K562 (cell line): ENCODE measurements around the gene PIGV. TPM values are rescaled to one million over a fixed set of nuclear protein-coding genes. Genes with fewer than 3 reads are reported as not detected.

Experiments
- ATAC-seq: fragments of 200-7000 bp; cut with Tn5 transposase; 3 replicates; pipeline ENCODE4 v1.9.1; 2020; ENCODE audit warnings: moderate library complexity
- BruUV-seq: library from RNA; stranded (reverse); fragments of 400-500 nt; replicated peaks from 2 replicates; lab custom pipeline; 2021; lab: Mats Ljungman, UMichigan
- CTCF ChIA-PET: fragments of 300-600 bp; formaldehyde crosslinking; extraction: SDS; loops from one replicate; lab custom pipeline; 2021; ENCODE audit warnings: low intra/inter-chr PET ratio; lab: Yijun Ruan, JAX
- POLR2A ChIA-PET: fragments of 300-600, 350-650 bp; sonication (Branson Sonifier 250); formaldehyde crosslinking; extraction: SDS; loops from one replicate; lab custom pipeline; 2021; ENCODE audit warnings: antibody characterized with exemption, inconsistent platforms; lab: Yijun Ruan, JAX
- DNase-seq, 4 experiments: peaks; one replicate each; pipeline versions ENCODE4 v3.0.0 to v3.0.0-alpha.2; 2011 to 2018; ENCODE audit warnings: low spot score in 3 of 4, mixed read lengths in 3 of 4; ENCODE audit errors: extremely low read depth in 1 of 4
- FAIRE-seq: peaks from 2 replicates; lab custom pipeline; 2011; peaks lifted over from hg19 to GRCh38; lab: Jason Lieb, UNC
- H2AFZ ChIP-seq: 2 replicates; pipeline ENCODE4 v1.6.0; 2011; ENCODE audit warnings: low read depth, low read length, control low read depth, inconsistent platforms
- H3K27ac ChIP-seq: fragments of 200-600 bp; 3 replicates; pipeline ENCODE4 v1.8.0; 2011; ENCODE audit warnings: low read depth, mild to moderate bottlenecking, control low read depth, inconsistent platforms, low read length, moderate library complexity, mixed read lengths; ENCODE audit errors: extremely low read depth
- H3K27me3 ChIP-seq, 2 experiments: fragments of 300-600 bp in 1 of 2; 2 replicates in 1 of 2; 3 replicates in 1 of 2; pipeline versions ENCODE4 v1.6.0 to v1.8.0; 2011; ENCODE audit warnings: inconsistent platforms in 2 of 2, low read length in 2 of 2, mild to moderate bottlenecking in 1 of 2, mixed read lengths in 1 of 2, moderate library complexity in 1 of 2; ENCODE audit not compliant: control insufficient read depth in 2 of 2, insufficient read depth in 2 of 2
- H3K36me3 ChIP-seq: fragments of 300-600 bp; 3 replicates; pipeline ENCODE4 v1.8.0; 2011; ENCODE audit warnings: mild to moderate bottlenecking, low read length, inconsistent platforms; ENCODE audit not compliant: control insufficient read depth, insufficient read depth
- H3K4me1 ChIP-seq, 2 experiments: fragments of 200-600 bp in 1 of 2; replicated peaks in 1 of 2; 2 replicates in 1 of 2; 3 replicates in 1 of 2; pipeline versions ENCODE4 v1.5.1 to v1.8.0; 2011; ENCODE audit warnings: inconsistent platforms in 2 of 2, low read length in 2 of 2, mild to moderate bottlenecking in 1 of 2, mixed read lengths in 1 of 2, moderate library complexity in 1 of 2; ENCODE audit not compliant: control insufficient read depth in 2 of 2, insufficient read depth in 2 of 2
- H3K4me2 ChIP-seq: 2 replicates; pipeline ENCODE4 v1.6.1; 2011; ENCODE audit warnings: low read length, control low read depth, inconsistent platforms, mixed read lengths; ENCODE audit not compliant: insufficient read depth
- H3K4me3 ChIP-seq: fragments of 200-600 bp; sonication (generic), shearing (Covaris generic); 2 replicates; pipeline ENCODE4 v1.5.1; 2016; ENCODE audit warnings: control low read depth, inconsistent platforms
- H3K79me2 ChIP-seq: fragments of 200-600 bp; 3 replicates; pipeline ENCODE4 v1.8.0; 2011; ENCODE audit warnings: low read length, inconsistent platforms; ENCODE audit not compliant: control insufficient read depth, insufficient read depth
- H3K9ac ChIP-seq, 2 experiments: 2 replicates each; pipeline versions ENCODE4 v1.6.0 to v1.6.1; 2011; ENCODE audit warnings: low read depth in 2 of 2, low read length in 2 of 2, control low read depth in 1 of 2, inconsistent platforms in 1 of 2, mild to moderate bottlenecking in 1 of 2, mixed read lengths in 1 of 2; ENCODE audit not compliant: insufficient read depth in 1 of 2
- H3K9me1 ChIP-seq: one replicate; pipeline ENCODE4 v1.6.0; 2011; ENCODE audit warnings: inconsistent platforms, mild to moderate bottlenecking, low read length, moderate library complexity; ENCODE audit not compliant: control insufficient read depth, insufficient read depth
- H3K9me3 ChIP-seq: replicated peaks from 2 replicates; pipeline ENCODE4 v1.5.1; 2011; ENCODE audit warnings: low read depth, low read length, inconsistent platforms; ENCODE audit not compliant: control insufficient read depth, insufficient read depth
- H4K20me1 ChIP-seq: replicated peaks from 2 replicates; pipeline ENCODE4 v1.6.1; 2011; ENCODE audit warnings: low read length, inconsistent platforms, mixed read lengths; ENCODE audit not compliant: control insufficient read depth, insufficient read depth
- DPF2 ChIP-seq: fragments of 450-650 bp; IDR thresholded peaks from 2 replicates; pipeline ENCODE4 v1.6.1; 2016
- NR0B1 ChIP-seq: fragments of 450-650 bp; IDR thresholded peaks from one replicate; pipeline ENCODE4 v1.6.1; 2018; ENCODE audit warnings: mild to moderate bottlenecking, moderate library complexity; ENCODE audit not compliant: partially characterized antibody
- SPI1 ChIP-seq: IDR thresholded peaks from 2 replicates; pipeline ENCODE4 v1.6.1; 2011; ENCODE audit warnings: low read depth, low read length, control low read depth, borderline replicate concordance
- SUPT5H ChIP-seq: fragments of 450-650 bp; IDR thresholded peaks from 2 replicates; pipeline ENCODE4 v1.6.1; 2016
- TAF15 ChIP-seq: fragments of 200-400 bp; formaldehyde crosslinking; IDR thresholded peaks from 2 replicates; pipeline ENCODE4 v1.6.1; 2017; ENCODE audit warnings: mild to moderate bottlenecking, low read depth, low read length, moderate library complexity
- THRB ChIP-seq: fragments of 450-650 bp; formaldehyde crosslinking; conservative IDR thresholded peaks from 2 replicates; pipeline ENCODE4 v1.4.0; 2022; ENCODE audit warnings: mild to moderate bottlenecking, missing genetic modification characterization
- ZNF507 ChIP-seq: conservative IDR thresholded peaks from 2 replicates; pipeline ENCODE4 v1.6.1; 2017; ENCODE audit warnings: missing genetic modification characterization, missing compliant biosample characterization
- WGBS: fragments of 100-300 bp; shearing (Covaris generic); methylation state at CpG from one replicate; pipeline ENCODE4 v1.1.6; 2016; ENCODE audit warnings: low coverage, mixed read lengths; ENCODE audit not compliant: insufficient coverage; ENCODE audit errors: missing lambda C conversion rate; 5-methylcytosine and 5-hydroxymethylcytosine counted together
- in situ Hi-C: fragments of 300-500 bp; cut with MboI; formaldehyde crosslinking; loops from 4 replicates; pipeline ENCODE4 v1.15.0; 2018; ENCODE audit warnings: inconsistent platforms, mixed read lengths
- intact Hi-C: fragments of 100-400 bp; cut with micrococcal nuclease; formaldehyde crosslinking; loops from 2 replicates; pipeline ENCODE4 v1.14.2; 2022
- polyA plus RNA-seq, 8 experiments: library from polyadenylated mRNA; depleted of rRNA in 4 of 8; stranded (reverse) in 5 of 8; unstranded in 3 of 8; fragments of >200 nt; fragmentation: Nextera tagmentation in 2 of 8; fragmentation: Illumina TruSeq in 1 of 8; extraction: Ambion mirVana in 2 of 8; extraction: Trizol in 1 of 8; gene quantifications; 2 replicates each; pipeline versions ENCODE4 v1.2.1 to v1.2.3, GENCODE V29; 2011 to 2014; ENCODE audit warnings: inconsistent platforms in 1 of 8, missing spikeins in 1 of 8
- total RNA-seq, 7 experiments: library from RNA; depleted of rRNA in 6 of 7; stranded (reverse); fragments of >200 nt in 6 of 7; fragmentation: Illumina TruSeq in 2 of 7; extraction: Trizol in 2 of 7; gene quantifications; 2 replicates each; pipeline versions ENCODE4 v1.2.1 to v1.2.3, GENCODE V29; 2011 to 2021; ENCODE audit warnings: low replicate concordance in 1 of 7

The PIGV gene
- total and polyA plus RNA-seq, 9 of the 15 experiments (the other 6 are each of a cell fraction or from before 2014, with no cell fraction given): 8.4 to 21.8 (median 11.7) TPM

- DNase-seq: peak in 1 of 4 experiments; percentile 9
- H3K4me2 ChIP-seq: no peak overlapping the region
These were observed 47.6 kb upstream of the PIGV start for GRCh38 chr1:26740023-26740634.

More at GRCh38 chr1:26740023-26740634, 47.6 kb upstream of the PIGV start:
- ChIA-PET CTCF (no interaction called here), POLR2A (interaction anchor here (0.6 to 1.1 kb wide), 2 partner anchors 16 to 393 kb away, joined by 3 to 6 read pairs; no protein-coding TSS in a partner anchor)
- H3K27me3 ChIP-seq: no peaks in the 10 kb centered on the region
- H3K9me1 ChIP-seq: no peaks in the 10 kb centered on the region
- ATAC-seq (no peak), FAIRE-seq (no peak)
- H4K20me1 ChIP-seq: 0 out of 2 replicates have a peak, but pooled peaks cover 8% of the 10 kb centered on the region
- H3K79me2 ChIP-seq: peaks cover 69% of the 10 kb centered on the region
- no peak overlapping the region for H2AFZ ChIP-seq
- in situ Hi-C loops: no loop called here
- BruUV-seq: TSS peak; percentile 20
- H3K9me3 ChIP-seq: no peaks in the 10 kb centered on the region
- WGBS: 92% methylated on average over 3 of the region's 3 CpGs
- peaks cover 13 to 23% of the 10 kb centered on the region in 2 experiments; a peak in 4 of 5 replicates for H3K4me1 ChIP-seq
- peak overlapping the region; percentile 9; the same call in 1 of the 3 replicates for H3K27ac ChIP-seq
- H3K9ac ChIP-seq: no peak overlapping the region
- H3K4me3 ChIP-seq: no peak overlapping the region
- H3K36me3 ChIP-seq: peaks cover 82% of the 10 kb centered on the region
- no peak for TF ChIP-seq SPI1
- no peak for TF ChIP-seq ZNF507 (tag)
- TF ChIP-seq TAF15: no peak
- no peak for TF ChIP-seq THRB (CRISPR knock-in tag)
- no peak for TF ChIP-seq DPF2
- no peak for TF ChIP-seq NR0B1
- TF ChIP-seq SUPT5H: 0 out of 2 replicates have a peak, but pooled peaks have one; percentile 32
- intact Hi-C loops: no loop called here
